HG03439 (cell line): ENCODE data around the gene BRMS1.
"Not testable (repeated sequence)": the region's sequence is repeated elsewhere in the genome, so short reads cannot be mapped to it uniquely, and the experiment has no call there.

Experiments
- ATAC-seq: cut with Tn5 transposase; IDR thresholded peaks from one replicate; pipeline ENCODE4 v1.9.1; 2021; ENCODE audit warnings: mild to moderate bottlenecking, moderate library complexity; ENCODE audit not compliant: unreplicated experiment

BRMS1 gene

GRCh38 chr11:66326261-66327111 lies 18.4 kb downstream of the BRMS1 start:
- ATAC-seq, result no peak

- no peak for ATAC-seq
Measured at GRCh38 chr11:66325263-66325671, 19.6 kb downstream of the BRMS1 start.

- no peak for ATAC-seq
Measured at GRCh38 chr11:66324664-66325063, 20.2 kb downstream of the BRMS1 start.

- no peak for ATAC-seq
Measured at GRCh38 chr11:66323684-66324083, 21.2 kb downstream of the BRMS1 start.

- no peak for ATAC-seq
Measured at GRCh38 chr11:66322732-66323427, 22.0 kb downstream of the BRMS1 start.

GRCh38 chr11:66321606-66322005 lies 23.3 kb downstream of the BRMS1 start:
- no peak for ATAC-seq

- not testable (repeated sequence) for ATAC-seq
Measured at GRCh38 chr11:66320748-66321147, 24.2 kb downstream of the BRMS1 start.

- ATAC-seq, result not testable (repeated sequence)
Measured at GRCh38 chr11:66320289-66320688, 24.6 kb downstream of the BRMS1 start.

- no peak for ATAC-seq
Measured at GRCh38 chr11:66318600-66318970, 26.3 kb downstream of the BRMS1 start.

GRCh38 chr11:66317723-66318599 lies 26.9 kb downstream of the BRMS1 start:
- no peak for ATAC-seq

GRCh38 chr11:66317322-66317722 lies 27.6 kb downstream of the BRMS1 start:
- no peak for ATAC-seq

- ATAC-seq, result no peak
Measured at GRCh38 chr11:66316849-66317251, 28.1 kb downstream of the BRMS1 start, which contains the start of gene CD248. CD248 (minus strand) TSS chr11:66317044; CDS start chr11:66317027, 17 bp downstream.

- ATAC-seq, result no peak
Measured at GRCh38 chr11:66315921-66316811, 28.7 kb downstream of the BRMS1 start.

GRCh38 chr11:66315498-66315885 lies 29.4 kb downstream of the BRMS1 start:
- no peak for ATAC-seq

- ATAC-seq, result no peak
Measured at GRCh38 chr11:66314561-66315497, 30.1 kb downstream of the BRMS1 start.

GRCh38 chr11:66314186-66314501 lies 30.8 kb downstream of the BRMS1 start:
- no peak for ATAC-seq

- no peak for ATAC-seq
Measured at GRCh38 chr11:66313321-66314185, 31.4 kb downstream of the BRMS1 start.
